Neuronal stem cell (in vitro differentiated cells): ENCODE measurements around the gene DDX28. TPM values are rescaled to one million over a fixed set of nuclear protein-coding genes. Genes with fewer than 3 reads are reported as not detected.

Source experiments
- DNase-seq: peaks from one replicate; pipeline ENCODE4 v3.0.0-alpha.2; 2013; ENCODE audit warnings: low spot score
- H2AFZ ChIP-seq: one replicate; pipeline ENCODE4 v1.6.1; 2013; ENCODE audit warnings: mild to moderate bottlenecking, low read length, inconsistent platforms
- H2AK5ac ChIP-seq: 2 replicates; pipeline ENCODE4 v1.6.1; 2013; ENCODE audit warnings: low read depth, mild to moderate bottlenecking, inconsistent platforms, low read length, moderate library complexity, mixed read lengths
- H2BK120ac ChIP-seq: 2 replicates; pipeline ENCODE4 v1.6.1; 2013; ENCODE audit warnings: low read depth, mild to moderate bottlenecking, inconsistent platforms, low read length, moderate library complexity, mixed read lengths
- H2BK12ac ChIP-seq: one replicate; pipeline ENCODE4 v1.6.1; 2013; ENCODE audit warnings: low read length, inconsistent platforms
- H2BK15ac ChIP-seq: 2 replicates; pipeline ENCODE4 v1.6.1; 2013; ENCODE audit warnings: mild to moderate bottlenecking, low read length, inconsistent platforms, mixed read lengths
- H2BK5ac ChIP-seq: one replicate; pipeline ENCODE4 v1.6.1; 2013; ENCODE audit warnings: inconsistent platforms, mild to moderate bottlenecking, low read length, moderate library complexity
- H3K14ac ChIP-seq: one replicate; pipeline ENCODE4 v1.6.1; 2013; ENCODE audit warnings: low read length, inconsistent platforms
- H3K18ac ChIP-seq: 2 replicates; pipeline ENCODE4 v1.6.1; 2013; ENCODE audit warnings: low read length, inconsistent platforms
- H3K23ac ChIP-seq: 2 replicates; pipeline ENCODE4 v1.6.1; 2013; ENCODE audit warnings: low read depth, mild to moderate bottlenecking, mixed read lengths, low read length, inconsistent platforms; ENCODE audit not compliant: poor library complexity
- H3K27ac ChIP-seq: replicated peaks from 3 replicates; pipeline ENCODE4 v1.5.1; 2013; ENCODE audit warnings: low read length, inconsistent platforms
- H3K27me3 ChIP-seq, 3 experiments: 2 replicates each; pipeline ENCODE4 v1.6.1; 2013; ENCODE audit warnings: low read length in 3 of 3, mild to moderate bottlenecking in 2 of 3, inconsistent platforms in 1 of 3, low read depth in 1 of 3, mixed read lengths in 1 of 3, moderate library complexity in 1 of 3; ENCODE audit not compliant: control insufficient read depth in 3 of 3, insufficient read depth in 3 of 3
- H3K36me3 ChIP-seq, 2 donors: replicated peaks in 1 of 2; 2 replicates each; pipeline ENCODE4 v1.6.1; 2013; ENCODE audit warnings: low read length in 2 of 2; ENCODE audit not compliant: control insufficient read depth in 2 of 2, insufficient read depth in 2 of 2
- H3K4ac ChIP-seq: 2 replicates; pipeline ENCODE4 v1.6.1; 2013; ENCODE audit warnings: inconsistent platforms, mild to moderate bottlenecking, low read length, moderate library complexity
- H3K4me1 ChIP-seq, 2 donors: 1 replicate in 1 of 2; 2 replicates in 1 of 2; pipeline ENCODE4 v1.6.1; 2013; ENCODE audit warnings: low read length in 2 of 2, low read depth in 1 of 2; ENCODE audit not compliant: control insufficient read depth in 2 of 2, insufficient read depth in 1 of 2
- H3K4me2 ChIP-seq: one replicate; pipeline ENCODE4 v1.6.1; 2013; ENCODE audit warnings: mild to moderate bottlenecking, low read length, inconsistent platforms; ENCODE audit not compliant: insufficient read depth, poor library complexity, severe bottlenecking
- H3K4me3 ChIP-seq, 2 donors: 2 replicates each; pipeline ENCODE4 v1.5.1; 2013; ENCODE audit warnings: low read length in 2 of 2, mild to moderate bottlenecking in 2 of 2, inconsistent platforms in 1 of 2, moderate library complexity in 1 of 2
- H3K79me1 ChIP-seq: one replicate; pipeline ENCODE4 v1.6.1; 2013; ENCODE audit warnings: low read depth, mild to moderate bottlenecking, inconsistent platforms, low read length, moderate library complexity
- H3K9ac ChIP-seq: one replicate; pipeline ENCODE4 v1.6.1; 2013; ENCODE audit warnings: mild to moderate bottlenecking, low read depth, low read length, inconsistent platforms; ENCODE audit not compliant: poor library complexity
- H3K9me3 ChIP-seq, 2 donors: replicated peaks in 1 of 2; 2 replicates each; pipeline versions ENCODE3 to v1.6.1; 2013; ENCODE audit warnings: low read length in 2 of 2, mild to moderate bottlenecking in 2 of 2, inconsistent platforms in 1 of 2, low read depth in 1 of 2, mixed read lengths in 1 of 2, moderate library complexity in 1 of 2; ENCODE audit not compliant: control insufficient read depth in 2 of 2, insufficient read depth in 1 of 2
- H4K8ac ChIP-seq: one replicate; pipeline ENCODE4 v1.6.1; 2013; ENCODE audit warnings: low read depth, mild to moderate bottlenecking, inconsistent platforms, low read length, moderate library complexity
- H4K91ac ChIP-seq: one replicate; pipeline ENCODE4 v1.6.1; 2013; ENCODE audit warnings: low read length, low read depth, mild to moderate bottlenecking, inconsistent platforms; ENCODE audit not compliant: poor library complexity
- WGBS, 2 donors: extraction: QIAGEN DNeasy Blood & Tissue Kit; methylation state at CpG; one replicate each; pipeline ENCODE4 v1.1.7; 2013; ENCODE audit warnings: missing lambda C conversion rate in 2 of 2, mixed read lengths in 1 of 2; ENCODE audit not compliant: insufficient read length in 2 of 2, insufficient replicate concordance in 1 of 2; ENCODE audit errors: extremely low coverage in 2 of 2; 5-methylcytosine and 5-hydroxymethylcytosine counted together
- polyA plus RNA-seq, 2 experiments: library from polyadenylated mRNA; stranded (reverse); fragments of 200-250 nt; gene quantifications; one replicate each; pipeline ENCODE4 v1.2.3, GENCODE V29; 2013

The DDX28 gene
- polyA plus RNA-seq (2013, experiment 1 of 2), result 5.3 TPM
- polyA plus RNA-seq (2013, experiment 2 of 2), result 5.0 TPM

GRCh38 chr16:68022728-68023537 is at the start of gene DDX28, which contains the start of gene DUS2:
DDX28 (minus strand) TSS chr16:68023232; CDS start chr16:68023202, 30 bp downstream.
DUS2 (plus strand) TSS chr16:68023284; CDS start chr16:68038024, 14,740 bp downstream.
- H3K23ac ChIP-seq, result peak within 1 kb of the TSS; percentile 99
- peak within 1 kb of the TSS; percentile 98 for H2AK5ac ChIP-seq
- H3K36me3 ChIP-seq, result peaks cover 10 to 40% of the 10 kb centered on the region in 2 donors
- H2BK15ac ChIP-seq, result peak within 1 kb of the TSS; percentile 38
- peaks cover 8% of the 10 kb centered on the region for H3K79me1 ChIP-seq
- peak within 1 kb of the TSS; percentile 92 for H3K4me2 ChIP-seq
- no CpG with 5 or more reads among the region's 84 CpGs for WGBS, 2 donors
- H3K4ac ChIP-seq, result peak within 1 kb of the TSS; percentile 40
- no peak within 1 kb of the TSS for H2BK12ac ChIP-seq
- H4K8ac ChIP-seq, result peak within 1 kb of the TSS; percentile 98
- H2BK5ac ChIP-seq, result peak within 1 kb of the TSS; percentile 45
- no peak within 1 kb of the TSS for H3K27ac ChIP-seq
- H4K91ac ChIP-seq, result no peak within 1 kb of the TSS
- H3K14ac ChIP-seq, result peak within 1 kb of the TSS; percentile 73
- peak within 1 kb of the TSS; percentile 87 for H2AFZ ChIP-seq
- H3K9me3 ChIP-seq, result no peaks in the 10 kb centered on the region
- H3K18ac ChIP-seq, result peak within 1 kb of the TSS; percentile 98
- peaks cover 6 to 8% of the 10 kb centered on the region in 2 donors for H3K4me1 ChIP-seq
- H2BK120ac ChIP-seq, result peak within 1 kb of the TSS; percentile 10
- no peaks in the 10 kb centered on the region for H3K27me3 ChIP-seq
- peak within 1 kb of the TSS; percentile 67 to 85 for H3K4me3 ChIP-seq
- H3K9ac ChIP-seq, result peak within 1 kb of the TSS; percentile 100
- peak; percentile 92 for DNase-seq

DNA sequence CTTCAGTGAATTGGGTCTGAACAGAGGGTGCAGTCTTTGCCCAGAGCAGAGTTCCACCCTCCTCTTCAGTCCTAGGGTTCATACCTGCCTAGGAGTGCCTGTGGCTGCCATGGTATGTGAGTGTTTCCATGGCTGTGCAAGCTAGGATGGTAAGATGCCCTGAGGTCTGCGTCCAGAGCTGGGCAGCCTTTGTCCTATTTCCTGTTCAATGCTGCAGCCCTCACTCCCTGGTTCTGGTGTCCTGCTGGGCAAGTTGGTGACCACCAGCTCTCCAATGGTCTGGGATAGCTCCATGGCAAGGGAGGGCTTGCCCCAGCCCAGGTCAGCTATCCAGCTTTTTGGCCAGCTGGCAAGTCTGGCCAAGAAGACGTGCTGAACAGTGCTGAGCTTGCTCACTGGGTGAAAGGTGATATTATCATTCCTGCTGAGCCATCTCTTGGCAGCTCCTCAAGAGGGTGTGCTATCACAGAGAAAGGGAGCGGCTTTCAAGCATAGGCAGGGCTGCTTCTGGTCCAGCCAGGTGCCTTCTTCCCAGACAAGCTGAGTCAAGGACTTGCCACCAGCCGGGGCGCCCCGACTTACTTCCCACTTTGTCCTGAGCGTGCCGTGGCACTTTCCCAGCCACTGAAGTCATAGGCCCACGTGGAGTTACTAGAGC is 49.1 kb upstream of the DDX28 start:
- Histone ChIP-seq H3K27ac (no peak overlapping the region), H2AK5ac (no peak overlapping the region), H3K4me1 (no peaks in the 10 kb centered on the region), H2BK15ac (no peak overlapping the region), H3K27me3 (no peaks in the 10 kb centered on the region), H2AFZ (no peak overlapping the region), H3K9ac (no peak overlapping the region), H3K4ac (no peak overlapping the region), H3K18ac (no peak overlapping the region), H3K79me1 (no peaks in the 10 kb centered on the region), H2BK12ac (no peak overlapping the region), H3K23ac (no peak overlapping the region), H3K9me3 (no peaks in the 10 kb centered on the region), H4K8ac (no peak overlapping the region), H3K14ac (no peak overlapping the region), H3K4me3 (no peak overlapping the region), H4K91ac (no peak overlapping the region), H2BK120ac (no peak overlapping the region), H3K36me3 (peaks cover 37 to 88% of the 10 kb centered on the region in 2 donors), H3K4me2 (no peak overlapping the region), H2BK5ac (no peak overlapping the region)
- no peak for DNase-seq
- no CpG with 5 or more reads among the region's 9 CpGs for WGBS, 2 donors

- Histone ChIP-seq H3K36me3 (peaks cover 35 to 85% of the 10 kb centered on the region in 2 donors), H2BK12ac (no peak overlapping the region), H3K9me3 (no peaks in the 10 kb centered on the region), H3K4me2 (no peak overlapping the region), H2AFZ (no peak overlapping the region), H2AK5ac (no peak overlapping the region), H3K14ac (no peak overlapping the region), H3K4me1 (peaks cover 0 to 3% of the 10 kb centered on the region in 2 donors), H4K8ac (no peak overlapping the region), H3K23ac (no peak overlapping the region), H3K18ac (no peak overlapping the region), H3K4me3 (no peak overlapping the region), H3K79me1 (no peaks in the 10 kb centered on the region), H3K4ac (no peak overlapping the region), H2BK15ac (no peak overlapping the region), H2BK120ac (no peak overlapping the region), H3K27me3 (no peaks in the 10 kb centered on the region), H4K91ac (no peak overlapping the region), H3K27ac (no peak overlapping the region), H3K9ac (no peak overlapping the region), H2BK5ac (no peak overlapping the region)
- DNase-seq, result no peak
- no CpG with 5 or more reads among the region's 1 CpG for WGBS, 2 donors
Observed at GRCh38 chr16:68071518-68071901, 48.5 kb upstream of the DDX28 start.
